ENCODE data around the gene TWF2. TPM values are rescaled to one million over a fixed set of nuclear protein-coding genes. Genes with fewer than 3 reads are reported as not detected.

The TWF2 gene
- total RNA-seq, 2 experiments from 2014 or later: 85.0 to 93.5 TPM

DNA sequence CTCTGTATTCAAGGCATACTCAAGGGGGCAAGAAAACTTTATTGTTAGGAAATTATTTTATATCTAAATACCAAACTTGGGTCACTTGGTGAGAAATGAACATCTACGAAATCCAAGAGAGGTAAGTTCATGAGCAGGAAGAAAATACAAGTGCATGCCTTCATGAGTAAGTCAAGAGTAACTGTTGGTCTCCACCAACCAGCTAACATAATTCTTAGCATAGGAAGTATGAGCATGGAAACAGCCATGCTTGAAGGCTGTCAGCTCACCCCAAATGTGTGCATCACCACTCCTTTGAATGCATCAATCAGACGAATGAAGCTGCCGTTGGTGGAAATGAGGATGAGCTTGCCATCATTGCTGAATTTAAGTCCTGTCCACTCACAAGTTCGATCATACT, 20.5 kb upstream of the TWF2 start:
- DNase-seq (no peak), ATAC-seq (peak; percentile 39)
- Mint-ChIP-seq H3K4me1 (peaks cover 94% of the 10 kb centered on the region), H3K9me3 (ENCODE audit: low read depth) (no peaks in the 10 kb centered on the region), H3K36me3 (ENCODE audit: low read depth) (peaks cover 93% of the 10 kb centered on the region), H3K4me3 (no peak overlapping the region), H3K27me3 (no peaks in the 10 kb centered on the region), H3K27ac (peak overlapping the region; percentile 73)
- CTCF ChIA-PET: interaction anchor here (0.8 to 2.0 kb wide), 6 partner anchors 9 to 27 kb away, joined by 3 to 6 read pairs (median 4); no protein-coding TSS in a partner anchor
- intact Hi-C loops (cut with DNase I, micrococcal nuclease): no loop called here
- POLR2A ChIA-PET: interaction anchor here (1.1 kb wide), 1 partner anchor 15 kb away, joined by 4 read pairs; no protein-coding TSS in a partner anchor

DNA sequence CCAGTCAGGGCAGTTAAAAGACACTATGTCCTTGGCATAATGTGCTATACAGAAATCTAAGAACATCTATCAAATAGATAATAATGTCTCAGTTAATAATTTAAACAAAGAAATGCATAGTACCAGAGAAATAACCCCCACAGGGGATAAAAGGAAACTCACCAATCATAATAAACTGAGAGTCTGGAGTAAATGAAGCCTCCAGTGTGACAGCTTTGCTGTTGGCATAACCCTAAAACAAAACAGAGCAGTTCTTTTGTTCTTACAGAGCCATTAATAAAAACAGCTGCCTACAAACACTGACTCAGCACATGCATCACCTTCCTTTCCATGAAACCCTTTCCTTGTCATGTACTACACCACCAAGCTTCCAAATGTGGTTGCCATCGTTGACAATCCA, 20.1 kb upstream of the TWF2 start:
- ATAC-seq (peak; percentile 42), DNase-seq (no peak)
- Mint-ChIP-seq H3K36me3 (ENCODE audit: low read depth) (peaks cover 93% of the 10 kb centered on the region), H3K4me3 (no peak overlapping the region), H3K27me3 (no peaks in the 10 kb centered on the region), H3K27ac (peak overlapping the region; percentile 73), H3K4me1 (peaks cover 94% of the 10 kb centered on the region), H3K9me3 (ENCODE audit: low read depth) (no peaks in the 10 kb centered on the region)
- ChIA-PET CTCF (interaction anchor here (0.6 to 2.0 kb wide), 9 partner anchors 9 to 202 kb away, joined by 3 to 6 read pairs (median 4); no protein-coding TSS in a partner anchor), POLR2A (interaction anchor here (1.1 kb wide), 1 partner anchor 15 kb away, joined by 4 read pairs; no protein-coding TSS in a partner anchor)
- intact Hi-C loops (cut with DNase I, micrococcal nuclease): no loop called here

DNA sequence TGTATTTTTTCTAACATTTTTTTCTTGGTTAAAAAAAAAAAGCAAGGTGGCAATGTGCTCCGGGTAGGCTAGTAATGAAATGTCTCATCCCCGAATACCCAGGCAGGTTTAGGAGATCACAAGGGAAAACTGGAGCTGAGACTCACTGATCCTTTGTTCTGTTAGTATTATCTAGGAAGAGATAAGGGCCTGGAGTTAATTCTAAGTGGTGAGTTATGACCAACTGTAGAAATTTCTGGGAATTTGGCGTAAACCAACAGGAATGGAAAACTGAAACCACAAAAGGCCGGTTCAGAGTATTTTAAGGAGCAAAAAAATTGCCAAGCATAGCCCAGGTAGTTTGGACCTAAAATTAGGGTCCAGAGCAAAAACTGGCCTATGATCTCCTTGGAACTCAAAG, 19.0 kb upstream of the TWF2 start:
- no peak for DNase-seq
- Mint-ChIP-seq H3K9me3 (ENCODE audit: low read depth) (no peaks in the 10 kb centered on the region), H3K4me3 (no peak overlapping the region), H3K36me3 (ENCODE audit: low read depth) (peaks cover 93% of the 10 kb centered on the region), H3K27me3 (no peaks in the 10 kb centered on the region), H3K27ac (peak overlapping the region; percentile 73), H3K4me1 (peaks cover 94% of the 10 kb centered on the region)
- no peak for ATAC-seq
- intact Hi-C loops (cut with DNase I, micrococcal nuclease): no loop called here
- ChIA-PET POLR2A (no interaction called here), CTCF (interaction anchor here (1.0 to 2.0 kb wide), 3 partner anchors 9 to 29 kb away, joined by 3 to 6 read pairs (median 5); no protein-coding TSS in a partner anchor)

DNA sequence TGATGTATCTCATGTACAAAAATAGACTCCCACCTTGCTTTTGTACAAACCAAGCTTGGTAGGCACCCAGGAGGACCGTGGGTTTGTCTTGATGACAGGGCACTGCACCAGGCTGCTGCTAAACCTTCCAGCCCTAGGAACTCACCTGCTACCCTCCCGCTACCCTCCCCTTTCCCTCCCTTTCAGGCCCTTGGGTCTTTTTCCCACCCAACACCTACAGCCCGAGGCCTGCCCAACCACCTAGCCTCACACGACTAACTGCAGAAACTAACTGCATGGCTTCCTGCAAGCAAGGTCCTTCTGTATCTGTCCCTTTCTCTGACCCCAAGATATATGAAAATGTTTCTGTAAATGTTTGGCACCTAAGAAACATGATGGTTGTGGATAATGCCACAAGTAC, 17.7 kb upstream of the TWF2 start:
- ATAC-seq: no peak
- intact Hi-C loops (cut with DNase I, micrococcal nuclease): no loop called here
- Mint-ChIP-seq H3K36me3 (ENCODE audit: low read depth) (peaks cover 93% of the 10 kb centered on the region), H3K4me3 (no peak overlapping the region), H3K9me3 (ENCODE audit: low read depth) (no peaks in the 10 kb centered on the region), H3K27ac (peak overlapping the region; percentile 73), H3K27me3 (no peaks in the 10 kb centered on the region), H3K4me1 (peaks cover 94% of the 10 kb centered on the region)
- CTCF ChIA-PET: interaction anchor here (0.9 to 1.4 kb wide), 2 partner anchors 20 to 1787 kb away, joined by 3 to 6 read pairs; no protein-coding TSS in a partner anchor
- no peak for DNase-seq
- POLR2A ChIA-PET: no interaction called here

DNA sequence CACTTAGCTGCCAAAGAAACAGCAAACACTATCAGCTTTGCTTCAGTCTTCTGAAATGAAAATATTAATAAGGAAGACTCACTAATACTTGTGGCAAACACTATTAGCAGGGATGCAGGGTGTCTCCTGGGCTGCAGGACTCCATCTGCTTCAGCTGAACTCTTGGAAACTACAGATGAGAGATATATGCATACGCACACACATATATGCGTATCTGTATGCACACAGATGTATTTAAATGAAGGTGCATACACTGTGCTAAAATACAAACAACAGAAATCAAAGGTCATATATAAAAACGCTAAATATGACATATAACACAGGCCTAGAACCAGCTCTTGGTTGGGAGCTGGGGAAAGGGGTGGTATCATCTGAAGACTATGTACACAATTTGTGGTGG, 17.2 kb upstream of the TWF2 start:
- H3K27me3 Mint-ChIP-seq: no peaks in the 10 kb centered on the region
- peaks cover 90% of the 10 kb centered on the region for H3K36me3 Mint-ChIP-seq (ENCODE audit: low read depth)
- H3K4me1 Mint-ChIP-seq: peaks cover 91% of the 10 kb centered on the region
- H3K4me3 Mint-ChIP-seq: no peak overlapping the region
- ChIA-PET CTCF (interaction anchor here (1.4 kb wide), 1 partner anchor 20 kb away, joined by 6 read pairs; no protein-coding TSS in a partner anchor), POLR2A (no interaction called here)
- no peaks in the 10 kb centered on the region for H3K9me3 Mint-ChIP-seq (ENCODE audit: low read depth)
- ATAC-seq (no peak), DNase-seq (no peak)
- H3K27ac Mint-ChIP-seq: peak overlapping the region; percentile 73
- intact Hi-C loops (cut with DNase I, micrococcal nuclease): no loop called here

DNA sequence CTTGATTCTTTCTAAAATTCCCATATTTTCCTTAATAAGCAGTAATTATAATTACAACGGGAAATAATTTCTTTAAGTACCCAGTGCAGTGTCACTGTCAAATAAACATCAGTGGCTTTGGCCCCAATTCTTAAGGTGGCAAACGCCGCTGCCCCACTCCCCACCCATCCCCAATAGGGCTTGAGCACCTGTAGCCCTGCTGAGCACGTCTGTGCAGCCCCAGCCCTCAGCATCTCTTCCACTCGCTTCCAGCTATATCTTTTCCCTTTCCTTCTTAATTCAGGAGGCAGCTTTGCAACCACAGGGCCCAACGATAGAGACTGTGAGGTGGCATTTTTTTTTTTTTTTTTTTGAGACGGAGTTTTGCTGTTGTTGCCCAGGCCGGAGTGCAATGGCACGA, 15.7 kb upstream of the TWF2 start:
- H3K36me3 Mint-ChIP-seq (ENCODE audit: low read depth): peaks cover 87% of the 10 kb centered on the region
- CTCF ChIA-PET: interaction anchor here (0.6 to 3.4 kb wide), 5 partner anchors 9 to 24 kb away, joined by 3 to 23 read pairs (median 11); partner anchors contain the start of genes TWF2 and WDR82
- DNase-seq (no peak), ATAC-seq (no peak)
- no peak overlapping the region for H3K4me3 Mint-ChIP-seq
- peaks cover 89% of the 10 kb centered on the region for H3K4me1 Mint-ChIP-seq
- H3K27me3 Mint-ChIP-seq: no peaks in the 10 kb centered on the region
- intact Hi-C loops (cut with DNase I, micrococcal nuclease): no loop called here
- POLR2A ChIA-PET: interaction anchor here (1.0 to 2.2 kb wide), 2 partner anchors 8 to 23 kb away, joined by 3 to 19 read pairs; partner anchors contain the start of gene WDR82
- H3K27ac Mint-ChIP-seq: peak overlapping the region; percentile 99
- H3K9me3 Mint-ChIP-seq (ENCODE audit: low read depth): no peaks in the 10 kb centered on the region

DNA sequence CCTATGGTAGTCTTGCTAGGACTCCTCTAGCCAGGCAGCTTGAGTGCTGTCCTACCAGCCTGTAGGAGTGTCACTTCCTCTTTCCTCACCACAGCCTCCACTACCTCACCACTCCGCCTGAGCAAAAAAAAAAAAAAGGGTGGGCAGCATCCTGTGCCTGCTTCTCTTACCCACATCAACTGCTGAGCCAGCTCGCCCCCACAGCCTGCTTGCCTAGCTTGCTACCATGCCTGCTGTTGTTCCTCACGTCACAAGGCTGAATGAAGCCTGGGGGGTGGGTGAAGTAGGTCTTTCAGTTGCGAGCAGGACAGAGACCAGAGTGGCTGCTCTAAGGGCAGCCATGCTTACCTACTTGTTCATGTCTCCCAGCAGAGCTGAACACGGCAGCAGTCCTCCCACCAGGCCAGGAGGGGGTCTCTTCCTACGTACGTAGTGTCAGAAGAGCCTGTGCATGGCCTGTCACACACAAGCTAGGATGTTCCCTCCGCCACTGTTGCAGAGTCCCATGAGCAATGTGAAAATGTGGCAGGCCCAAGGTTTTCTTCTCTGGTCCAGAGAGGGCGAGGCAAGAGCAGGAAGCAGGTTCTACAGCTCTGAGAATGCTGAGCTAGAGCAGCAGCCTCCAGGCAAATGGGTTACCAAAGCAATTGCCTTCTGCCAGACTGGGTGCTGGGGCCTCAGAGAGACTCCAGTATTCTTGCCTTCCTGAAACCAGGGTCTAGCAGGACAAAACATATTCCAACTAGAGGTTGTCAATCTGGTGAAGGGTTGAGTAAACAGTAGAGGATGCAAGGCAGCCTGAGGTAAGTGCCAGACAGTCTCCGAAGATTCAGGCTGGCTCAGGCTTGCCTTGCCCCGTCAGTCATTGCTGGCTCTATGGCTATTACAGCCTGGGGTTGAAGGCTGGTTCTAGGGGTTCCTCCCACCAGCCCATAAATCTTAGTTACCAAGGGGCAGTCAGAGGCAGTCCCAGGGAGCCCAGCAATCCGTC, 14.7 kb upstream of the TWF2 start:
- H3K36me3 Mint-ChIP-seq (ENCODE audit: low read depth): peaks cover 86% of the 10 kb centered on the region

DNA sequence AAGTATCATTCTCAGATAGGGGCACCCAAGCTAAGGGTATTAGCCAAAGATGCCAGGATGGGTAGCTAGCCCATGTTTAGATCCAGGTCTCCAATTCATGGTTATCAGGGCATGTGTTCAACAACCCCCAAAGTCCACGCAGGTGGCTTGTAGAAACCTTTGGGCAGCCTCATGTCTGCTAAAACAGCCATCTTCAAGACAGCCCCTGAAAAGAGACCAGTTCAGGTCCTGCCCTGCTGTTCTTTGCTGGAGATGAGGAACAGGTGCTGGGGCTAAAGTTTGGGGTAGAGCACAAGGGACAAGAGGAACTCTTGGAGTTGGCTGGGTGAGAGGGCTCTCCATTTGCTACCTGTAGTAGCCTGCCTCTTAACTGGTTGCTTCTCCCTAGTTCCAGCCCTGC, 11.2 kb upstream of the TWF2 start:
- ATAC-seq (no peak), DNase-seq (no peak)
- H3K36me3 Mint-ChIP-seq (ENCODE audit: low read depth): peaks cover 74% of the 10 kb centered on the region
- peaks cover 76% of the 10 kb centered on the region for H3K4me1 Mint-ChIP-seq
- ChIA-PET POLR2A (interaction anchor here (0.7 to 1.0 kb wide), 2 partner anchors 8 to 29 kb away, joined by 3 read pairs; partner anchors contain the start of gene WDR82), CTCF (interaction anchor here (0.7 to 2.4 kb wide), 9 partner anchors 8 to 89 kb away, joined by 3 to 8 read pairs (median 4); partner anchors contain the start of gene WDR82)
- peak overlapping the region; percentile 52 for H3K27ac Mint-ChIP-seq
- no peaks in the 10 kb centered on the region for H3K9me3 Mint-ChIP-seq (ENCODE audit: low read depth)
- no peak overlapping the region for H3K4me3 Mint-ChIP-seq
- intact Hi-C loops (cut with DNase I, micrococcal nuclease): no loop called here
- H3K27me3 Mint-ChIP-seq: no peaks in the 10 kb centered on the region

More for the DNA sequence above, 14.7 kb upstream of the TWF2 start:
- Mint-ChIP-seq H3K9me3 (ENCODE audit: low read depth) (no peaks in the 10 kb centered on the region), H3K27me3 (no peaks in the 10 kb centered on the region), H3K27ac (peak overlapping the region; percentile 99), H3K4me1 (peaks cover 82% of the 10 kb centered on the region), H3K4me3 (peak overlapping the region; percentile 64)
- ChIA-PET CTCF (interaction anchor here (0.6 to 3.4 kb wide), 15 partner anchors 8 to 552 kb away, joined by 3 to 23 read pairs (median 4); partner anchors contain the start of genes TLR9, TWF2 and WDR82), POLR2A (interaction anchor here (0.7 to 2.2 kb wide), 9 partner anchors 7 to 280 kb away, joined by 3 to 19 read pairs (median 4); partner anchors contain the start of genes ABHD14B, DUSP7 and WDR82)
- peak; percentile 89 for ATAC-seq
- peak; percentile 92 for DNase-seq
- intact Hi-C loops (cut with DNase I, micrococcal nuclease): loop anchor here (1.0 kb wide), 4 partner anchors 13 to 25 kb away; partner anchors contain the start of gene WDR82 (in 2 of the 2)

DNA sequence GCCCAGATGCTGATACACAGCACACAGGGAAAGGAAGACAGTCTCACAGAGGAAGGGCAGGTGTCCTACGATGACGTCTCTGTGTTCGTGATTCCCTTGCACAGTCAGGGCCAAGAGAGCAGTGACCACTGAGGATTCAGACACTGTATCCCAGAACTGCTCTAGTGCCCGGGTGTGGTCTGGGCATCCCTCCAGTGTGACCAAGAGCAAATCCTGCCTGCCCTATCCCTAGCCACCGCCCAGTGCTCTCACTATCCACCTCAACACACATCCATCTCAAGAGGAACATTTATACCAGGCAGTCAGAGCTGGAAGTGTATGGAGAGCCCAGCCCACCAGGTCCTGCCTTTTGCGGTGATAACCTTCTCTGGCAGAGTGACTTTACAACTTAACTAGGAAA, 10.7 kb upstream of the TWF2 start:
- DNase-seq: no peak
- no peak for ATAC-seq
- Mint-ChIP-seq H3K9me3 (ENCODE audit: low read depth) (no peaks in the 10 kb centered on the region), H3K27ac (peak overlapping the region; percentile 55), H3K27me3 (no peaks in the 10 kb centered on the region), H3K4me1 (peaks cover 76% of the 10 kb centered on the region), H3K36me3 (ENCODE audit: low read depth) (peaks cover 71% of the 10 kb centered on the region), H3K4me3 (no peak overlapping the region)
- intact Hi-C loops (cut with DNase I, micrococcal nuclease): no loop called here
- ChIA-PET CTCF (interaction anchor here (0.7 to 2.2 kb wide), 7 partner anchors 8 to 90 kb away, joined by 3 to 8 read pairs (median 4); partner anchors contain the start of gene WDR82), POLR2A (interaction anchor here (0.6 to 1.3 kb wide), 3 partner anchors 19 to 29 kb away, joined by 3 to 5 read pairs (median 3); partner anchors contain the start of gene WDR82)

DNA sequence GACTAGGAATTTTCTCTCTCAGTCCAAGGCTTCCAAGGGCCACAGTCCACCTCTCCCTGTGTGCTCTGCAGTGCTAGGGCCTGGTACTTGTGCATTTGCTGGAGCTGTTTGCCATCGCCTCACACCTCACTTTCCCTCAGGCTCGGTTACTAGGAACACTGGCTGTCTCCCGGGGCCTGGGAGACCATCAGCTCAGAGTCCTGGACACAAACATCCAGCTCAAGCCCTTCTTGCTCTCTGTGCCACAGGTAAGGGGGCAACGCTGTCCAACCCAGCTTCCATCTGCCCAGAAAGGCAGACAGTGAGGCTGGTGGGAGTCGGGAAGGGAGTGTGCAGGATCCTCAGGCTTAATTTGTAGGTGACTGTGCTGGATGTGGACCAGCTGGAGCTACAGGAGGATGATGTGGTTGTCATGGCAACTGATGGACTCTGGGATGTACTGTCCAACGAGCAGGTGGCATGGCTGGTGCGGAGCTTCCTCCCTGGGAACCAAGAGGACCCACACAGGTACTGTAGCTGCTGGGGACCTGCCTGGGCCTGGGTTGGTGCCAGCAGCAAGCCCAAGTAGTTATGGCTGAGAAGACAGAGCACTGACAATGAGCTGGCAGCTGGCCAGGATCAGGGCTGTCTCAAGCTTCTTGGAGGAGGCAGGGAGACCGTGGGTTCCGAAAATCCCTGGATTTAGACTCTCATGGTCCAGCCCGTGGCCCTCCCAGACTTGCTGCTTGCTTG, 10.0 kb upstream of the TWF2 start:
- intact Hi-C loops (cut with DNase I, micrococcal nuclease): no loop called here
- Mint-ChIP-seq H3K4me3 (peak overlapping the region; percentile 29), H3K27me3 (no peaks in the 10 kb centered on the region), H3K9me3 (ENCODE audit: low read depth) (no peaks in the 10 kb centered on the region), H3K4me1 (peaks cover 76% of the 10 kb centered on the region), H3K27ac (peak overlapping the region; percentile 56), H3K36me3 (ENCODE audit: low read depth) (peaks cover 71% of the 10 kb centered on the region)
- ChIA-PET CTCF (interaction anchor here (0.6 to 2.2 kb wide), 11 partner anchors 7 to 90 kb away, joined by 3 to 8 read pairs (median 3); partner anchors contain the start of gene WDR82), POLR2A (interaction anchor here (0.5 to 1.5 kb wide), 10 partner anchors 9 to 163 kb away, joined by 3 to 7 read pairs (median 3); partner anchors contain the start of gene TWF2)
- DNase-seq (peak; percentile 58), ATAC-seq (no peak)
